ENCODE data around the gene WBP1. TPM values are rescaled to one million over a fixed set of nuclear protein-coding genes. Genes with fewer than 3 reads are reported as not detected.
A peak's percentile ranks its signal among the peaks of the same experiment; 100 is the strongest.
"Not testable (repeated sequence)": the region's sequence is repeated elsewhere in the genome, so short reads cannot be mapped to it uniquely, and the experiment has no call there.

The WBP1 gene
- total RNA-seq, 1 donor from 2014 or later: 96.1 TPM

- peaks cover 30% of the 10 kb centered on the region for H3K4me1 Mint-ChIP-seq (ENCODE audit: unreplicated experiment)
- H3K27ac Mint-ChIP-seq (ENCODE audit: unreplicated experiment): no peak overlapping the region
- peaks cover 16% of the 10 kb centered on the region for H3K36me3 Mint-ChIP-seq (ENCODE audit: unreplicated experiment)
- H3K9me3 Mint-ChIP-seq (ENCODE audit: unreplicated experiment): no peaks in the 10 kb centered on the region
- no peaks in the 10 kb centered on the region for H3K27me3 Mint-ChIP-seq (ENCODE audit: unreplicated experiment)
- no peak for TF ChIP-seq CTCF (IDR thresholded peaks at IDR 0.05)
- H3K4me3 Mint-ChIP-seq (ENCODE audit: unreplicated experiment): peak overlapping the region; percentile 99
- no peak for DNase-seq (ENCODE audit: extremely low spot score, unreplicated experiment)
Observed at GRCh38 chr2:74481431-74481830, 23.2 kb downstream of the WBP1 start.

GRCh38 chr2:74481961-74482800 lies 23.9 kb downstream of the WBP1 start:
- Mint-ChIP-seq H3K27me3 (ENCODE audit: unreplicated experiment) (no peaks in the 10 kb centered on the region), H3K9me3 (ENCODE audit: unreplicated experiment) (no peaks in the 10 kb centered on the region), H3K36me3 (ENCODE audit: unreplicated experiment) (peaks cover 16% of the 10 kb centered on the region), H3K4me1 (ENCODE audit: unreplicated experiment) (peaks cover 30% of the 10 kb centered on the region), H3K27ac (ENCODE audit: unreplicated experiment) (peak overlapping the region; percentile 99), H3K4me3 (ENCODE audit: unreplicated experiment) (peak overlapping the region; percentile 99)
- no peak for TF ChIP-seq CTCF (IDR thresholded peaks at IDR 0.05)
- DNase-seq (ENCODE audit: extremely low spot score, unreplicated experiment): no peak

GRCh38 chr2:74482801-74483674 lies 24.8 kb downstream of the WBP1 start, which contains the start of the genes CCDC142 and TTC31:
TSS of gene CCDC142 (minus strand) at chr2:74482998. CDS start at chr2:74482837, 161 bp downstream.
TSS of gene TTC31 (plus strand) at chr2:74483081. CDS start at chr2:74483096, 15 bp downstream.
- H3K27me3 Mint-ChIP-seq (ENCODE audit: unreplicated experiment): no peaks in the 10 kb centered on the region
- DNase-seq (ENCODE audit: extremely low spot score, unreplicated experiment): peak; percentile 96

GRCh38 chr2:74483675-74484164 lies 25.5 kb downstream of the WBP1 start:
- not testable (repeated sequence) for H3K27me3 Mint-ChIP-seq (ENCODE audit: unreplicated experiment); DNase-seq (ENCODE audit: extremely low spot score, unreplicated experiment); H3K9me3 Mint-ChIP-seq (ENCODE audit: unreplicated experiment)
- peak overlapping the region; percentile 99 for H3K4me3 Mint-ChIP-seq (ENCODE audit: unreplicated experiment)
- peaks cover 16% of the 10 kb centered on the region for H3K36me3 Mint-ChIP-seq (ENCODE audit: unreplicated experiment)
- H3K27ac Mint-ChIP-seq (ENCODE audit: unreplicated experiment): peak overlapping the region; percentile 99
- peaks cover 30% of the 10 kb centered on the region for H3K4me1 Mint-ChIP-seq (ENCODE audit: unreplicated experiment)

More at GRCh38 chr2:74482801-74483674, 24.8 kb downstream of the WBP1 start, which contains the start of the genes CCDC142 and TTC31:
- TF ChIP-seq CTCF (IDR thresholded peaks at IDR 0.05): peak; percentile 97
- H3K36me3 Mint-ChIP-seq (ENCODE audit: unreplicated experiment): peaks cover 16% of the 10 kb centered on the region
- H3K27ac Mint-ChIP-seq (ENCODE audit: unreplicated experiment): peak within 1 kb of the TSS; percentile 99
- H3K9me3 Mint-ChIP-seq (ENCODE audit: unreplicated experiment): no peaks in the 10 kb centered on the region
- peaks cover 30% of the 10 kb centered on the region for H3K4me1 Mint-ChIP-seq (ENCODE audit: unreplicated experiment)
- peak within 1 kb of the TSS; percentile 99 for H3K4me3 Mint-ChIP-seq (ENCODE audit: unreplicated experiment)

- H3K27ac Mint-ChIP-seq (ENCODE audit: unreplicated experiment): no peak overlapping the region
- no peak overlapping the region for H3K4me3 Mint-ChIP-seq (ENCODE audit: unreplicated experiment)
- peaks cover 14% of the 10 kb centered on the region for H3K36me3 Mint-ChIP-seq (ENCODE audit: unreplicated experiment)
- peaks cover 17% of the 10 kb centered on the region for H3K4me1 Mint-ChIP-seq (ENCODE audit: unreplicated experiment)
- DNase-seq (ENCODE audit: extremely low spot score, unreplicated experiment): no peak
- H3K9me3 Mint-ChIP-seq (ENCODE audit: unreplicated experiment): no peaks in the 10 kb centered on the region
- no peaks in the 10 kb centered on the region for H3K27me3 Mint-ChIP-seq (ENCODE audit: unreplicated experiment)
- TF ChIP-seq CTCF (IDR thresholded peaks at IDR 0.05): no peak
Observed at GRCh38 chr2:74486141-74486540, 27.9 kb downstream of the WBP1 start.
